Measurements from ENCODE around the gene IRS2. TPM values are rescaled to one million over a fixed set of nuclear protein-coding genes. Genes with fewer than 3 reads are reported as not detected.

The IRS2 gene
- total and polyA plus RNA-seq, 2 of the 8 experiments (the other 6 are each of a cell fraction or from before 2014, with no cell fraction given) = 2.6 to 17.0 TPM

GRCh38 chr13:109778102-109778542 is 8.3 kb downstream of the IRS2 start:
- Histone ChIP-seq H4K8ac (ENCODE audit: extremely low read depth, insufficient read depth, low read length) (no peak overlapping the region), H3K4ac (replicated peaks; ENCODE audit: insufficient read length, low read depth, low read length) (no peak overlapping the region), H3K4me3 (ENCODE audit: extremely low read depth in 1 of 4, insufficient read depth in 2 of 4, low read depth in 3 of 4, low read length in 4 of 4) (no peak overlapping the region), H3K79me2 (ENCODE audit: control insufficient read depth in 1 of 2, insufficient read depth in 2 of 2, low read length in 2 of 2) (peaks cover 15 to 91% of the 10 kb centered on the region in 2 experiments), H2BK15ac (ENCODE audit: low read length) (no peak overlapping the region), H2BK20ac (ENCODE audit: low read length) (no peak overlapping the region), H3K4me1 (replicated peaks in 1 of 4; ENCODE audit: control insufficient read depth in 3 of 4, insufficient read depth in 4 of 4, low read length in 3 of 4) (peaks cover 2 to 14% (median 7%) of the 10 kb centered on the region in 4 experiments; a peak in 4 of 7 replicates), H3K9me3 (ENCODE audit: insufficient read depth in 2 of 2, low read depth in 1 of 2, low read length in 1 of 2) (no peaks in the 10 kb centered on the region), H3K79me1 (ENCODE audit: low read depth, low read length) (peaks cover 7% of the 10 kb centered on the region), H3K27ac (ENCODE audit: low read depth, low read length) (no peak overlapping the region), H3K56ac (replicated peaks; ENCODE audit: insufficient read length, low read depth, low read length) (no peak overlapping the region), H4K20me1 (replicated peaks in 1 of 2; ENCODE audit: control insufficient read depth in 1 of 2, insufficient read depth in 2 of 2, low read length in 2 of 2) (peaks cover 5 to 10% of the 10 kb centered on the region in 2 experiments), H3K36me3 (ENCODE audit: control insufficient read depth in 2 of 4, insufficient read depth in 4 of 4, low read length in 3 of 4) (peaks cover 0 to 29% (median 8%) of the 10 kb centered on the region in 4 experiments; a peak in 4 of 8 replicates), H2BK5ac (ENCODE audit: low read depth, low read length) (no peak overlapping the region), H2AK5ac (ENCODE audit: low read depth, low read length) (no peak overlapping the region), H3K18ac (ENCODE audit: extremely low read depth, low read length) (no peak overlapping the region), H3K23ac (ENCODE audit: insufficient read length) (no peak overlapping the region), H2BK120ac (replicated peaks; ENCODE audit: low read depth, low read length) (no peak overlapping the region), H4K5ac (ENCODE audit: insufficient read length, low read depth, low read length) (no peak overlapping the region), H3K23me2 (ENCODE audit: low read depth, low read length) (no peaks in the 10 kb centered on the region), H3K4me2 (ENCODE audit: insufficient read depth in 1 of 2, low read depth in 2 of 2, low read length in 2 of 2) (no peak overlapping the region; a peak in 1 of 4 replicates), H3K14ac (ENCODE audit: insufficient read length) (no peak overlapping the region), H4K91ac (replicated peaks; ENCODE audit: insufficient read length, low read length) (no peak overlapping the region), H2BK12ac (ENCODE audit: low read depth, low read length) (no peak overlapping the region), H3K27me3 (replicated peaks in 1 of 4; ENCODE audit: control insufficient read depth in 3 of 4, extremely low read depth in 1 of 4, insufficient read depth in 3 of 4, low read length in 3 of 4) (no peaks in the 10 kb centered on the region), H3K9ac (replicated peaks in 1 of 4; ENCODE audit: extremely low read depth in 1 of 4, low read depth in 3 of 4, low read length in 3 of 4) (no peak overlapping the region), H2AFZ (ENCODE audit: low read length) (no peak overlapping the region)
- DNase-seq (ENCODE audit: low read depth in 1 of 2, low spot score in 2 of 2) = no peak
- FAIRE-seq = no peak
- ChIA-PET CTCF (ENCODE audit: partially characterized antibody) (no interaction called here), POLR2A (ENCODE audit: partially characterized antibody) (no interaction called here)
- TF ChIP-seq CBX5 (IDR thresholded peaks at IDR 0.05; ENCODE audit: low read depth, low read length) (no peak), KDM1A (IDR thresholded peaks at IDR 0.05; ENCODE audit: borderline replicate concordance, low read length) (peak; percentile 74)
- 68% methylated on average over 6 of the region's 6 CpGs; no CpG with 5 or more reads in 1 of the 2 experiments for WGBS, 2 experiments (ENCODE audit: extremely low coverage in 1 of 2, insufficient coverage in 1 of 2, insufficient read length in 1 of 2, insufficient replicate concordance in 2 of 2, low coverage in 1 of 2, low lambda C conversion rate in 2 of 2, missing lambda C conversion rate in 1 of 2)

Measured in H1 (cell line).